OCI-LY7 (cell line): ENCODE data around the gene KIAA0513.

Experiments
- EZH2phosphoT487 ChIP-seq: fragments of 200-600 bp; sonication (generic); IDR thresholded peaks from 2 replicates; pipeline ENCODE4 v1.6.1; 2018; ENCODE audit warnings: low read depth, borderline replicate concordance, mild to moderate bottlenecking, mixed run types, antibody characterized with exemption, low read length, moderate library complexity, mixed read lengths
- TF ChIP-seq, protein P1 (sequence below): fragments of 200-600 bp; sonication (generic); conservative IDR thresholded peaks from 2 replicates; pipeline ENCODE4 v1.5.1; 2014; ENCODE audit warnings: mild to moderate bottlenecking, antibody characterized with exemption, low read length, moderate library complexity, mixed read lengths

DNA sequence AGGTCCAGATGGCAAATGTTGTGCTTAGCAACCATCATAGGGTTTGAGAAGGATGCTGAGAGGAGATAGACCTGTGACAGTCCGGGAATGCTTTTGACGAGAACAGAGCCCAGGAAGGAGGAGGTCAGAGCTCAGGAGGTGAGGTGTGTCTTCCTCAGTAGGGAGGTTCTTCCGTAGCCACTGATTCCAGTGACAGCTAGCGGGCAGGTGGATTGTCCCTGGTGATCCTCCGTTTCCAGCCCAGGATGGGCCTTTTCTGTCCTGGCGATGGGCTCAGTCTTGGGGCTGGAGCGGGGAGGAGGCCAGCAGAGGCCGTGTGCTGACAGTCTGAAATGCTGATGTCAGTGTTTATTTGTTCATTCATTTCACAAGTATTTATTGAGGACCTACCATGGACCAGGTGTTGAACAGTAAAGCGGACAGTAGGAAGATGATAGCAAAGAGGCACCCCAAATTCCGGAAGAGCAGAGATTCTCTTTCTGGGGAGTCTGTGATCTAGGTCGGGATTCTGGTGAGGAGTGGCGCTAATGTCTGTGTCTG lies 38.8 kb downstream of the KIAA0513 start:
- TF ChIP-seq, protein P1, sequence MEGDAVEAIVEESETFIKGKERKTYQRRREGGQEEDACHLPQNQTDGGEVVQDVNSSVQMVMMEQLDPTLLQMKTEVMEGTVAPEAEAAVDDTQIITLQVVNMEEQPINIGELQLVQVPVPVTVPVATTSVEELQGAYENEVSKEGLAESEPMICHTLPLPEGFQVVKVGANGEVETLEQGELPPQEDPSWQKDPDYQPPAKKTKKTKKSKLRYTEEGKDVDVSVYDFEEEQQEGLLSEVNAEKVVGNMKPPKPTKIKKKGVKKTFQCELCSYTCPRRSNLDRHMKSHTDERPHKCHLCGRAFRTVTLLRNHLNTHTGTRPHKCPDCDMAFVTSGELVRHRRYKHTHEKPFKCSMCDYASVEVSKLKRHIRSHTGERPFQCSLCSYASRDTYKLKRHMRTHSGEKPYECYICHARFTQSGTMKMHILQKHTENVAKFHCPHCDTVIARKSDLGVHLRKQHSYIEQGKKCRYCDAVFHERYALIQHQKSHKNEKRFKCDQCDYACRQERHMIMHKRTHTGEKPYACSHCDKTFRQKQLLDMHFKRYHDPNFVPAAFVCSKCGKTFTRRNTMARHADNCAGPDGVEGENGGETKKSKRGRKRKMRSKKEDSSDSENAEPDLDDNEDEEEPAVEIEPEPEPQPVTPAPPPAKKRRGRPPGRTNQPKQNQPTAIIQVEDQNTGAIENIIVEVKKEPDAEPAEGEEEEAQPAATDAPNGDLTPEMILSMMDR = no peak
- TF ChIP-seq EZH2phosphoT487 = no peak
